ENCODE results near the gene TTI1.

DNA sequence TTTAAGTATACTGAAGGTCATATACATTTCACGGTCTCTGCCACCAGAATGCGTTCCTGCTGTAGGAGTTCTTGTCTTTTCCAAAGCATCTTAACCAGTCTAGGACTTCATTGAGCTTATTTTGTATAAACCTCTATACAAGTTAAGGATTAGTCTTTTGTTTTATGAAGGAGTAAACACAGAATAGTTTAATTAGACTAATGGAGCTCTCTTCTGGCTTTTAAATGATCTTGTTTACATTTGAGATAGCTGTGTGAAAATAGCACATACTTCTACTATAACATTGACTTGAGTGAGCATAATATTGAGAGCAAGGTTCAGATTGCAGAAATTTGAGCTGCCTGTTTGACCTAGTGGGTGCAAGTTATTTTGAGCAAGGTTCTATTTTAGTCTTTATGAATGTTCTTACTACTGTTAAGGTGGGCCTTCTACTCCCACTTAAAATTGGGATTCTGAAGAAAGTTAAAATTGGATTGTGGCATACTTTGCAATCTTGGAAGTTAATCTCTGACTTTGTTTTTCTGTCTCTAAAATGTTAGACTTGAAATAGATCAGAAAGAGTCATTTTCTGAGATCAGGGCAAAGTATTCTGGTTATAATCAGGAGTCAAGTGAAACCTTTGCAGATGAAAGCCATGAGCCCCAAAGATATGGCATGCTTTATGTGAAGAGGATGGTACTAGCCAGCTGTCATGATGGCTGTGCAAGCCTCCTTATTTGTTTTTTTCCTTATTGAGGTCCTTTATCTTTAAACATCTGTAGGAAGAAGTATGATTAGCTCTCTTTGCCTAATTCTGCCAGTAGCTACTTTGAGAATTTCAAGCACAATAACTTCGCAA is 42.1 kb upstream of the TTI1 start:
- TF ChIP-seq EZH2 (IDR thresholded peaks at IDR 0.05; ENCODE audit: insufficient read depth, low read length), result no peak
- TF ChIP-seq, protein P1, sequence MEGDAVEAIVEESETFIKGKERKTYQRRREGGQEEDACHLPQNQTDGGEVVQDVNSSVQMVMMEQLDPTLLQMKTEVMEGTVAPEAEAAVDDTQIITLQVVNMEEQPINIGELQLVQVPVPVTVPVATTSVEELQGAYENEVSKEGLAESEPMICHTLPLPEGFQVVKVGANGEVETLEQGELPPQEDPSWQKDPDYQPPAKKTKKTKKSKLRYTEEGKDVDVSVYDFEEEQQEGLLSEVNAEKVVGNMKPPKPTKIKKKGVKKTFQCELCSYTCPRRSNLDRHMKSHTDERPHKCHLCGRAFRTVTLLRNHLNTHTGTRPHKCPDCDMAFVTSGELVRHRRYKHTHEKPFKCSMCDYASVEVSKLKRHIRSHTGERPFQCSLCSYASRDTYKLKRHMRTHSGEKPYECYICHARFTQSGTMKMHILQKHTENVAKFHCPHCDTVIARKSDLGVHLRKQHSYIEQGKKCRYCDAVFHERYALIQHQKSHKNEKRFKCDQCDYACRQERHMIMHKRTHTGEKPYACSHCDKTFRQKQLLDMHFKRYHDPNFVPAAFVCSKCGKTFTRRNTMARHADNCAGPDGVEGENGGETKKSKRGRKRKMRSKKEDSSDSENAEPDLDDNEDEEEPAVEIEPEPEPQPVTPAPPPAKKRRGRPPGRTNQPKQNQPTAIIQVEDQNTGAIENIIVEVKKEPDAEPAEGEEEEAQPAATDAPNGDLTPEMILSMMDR (IDR thresholded peaks at IDR 0.05; ENCODE audit: insufficient read depth, low read depth, low read length), result no peak
